OCI-M2 (cell line): Measurements from ENCODE around the gene AOC2.

Experiments used
- DNase-seq: peaks from one replicate; lab custom pipeline; 2025; ENCODE audit not compliant: unreplicated experiment; lab: John Stamatoyannopoulos, UW

Gene AOC2

DNA sequence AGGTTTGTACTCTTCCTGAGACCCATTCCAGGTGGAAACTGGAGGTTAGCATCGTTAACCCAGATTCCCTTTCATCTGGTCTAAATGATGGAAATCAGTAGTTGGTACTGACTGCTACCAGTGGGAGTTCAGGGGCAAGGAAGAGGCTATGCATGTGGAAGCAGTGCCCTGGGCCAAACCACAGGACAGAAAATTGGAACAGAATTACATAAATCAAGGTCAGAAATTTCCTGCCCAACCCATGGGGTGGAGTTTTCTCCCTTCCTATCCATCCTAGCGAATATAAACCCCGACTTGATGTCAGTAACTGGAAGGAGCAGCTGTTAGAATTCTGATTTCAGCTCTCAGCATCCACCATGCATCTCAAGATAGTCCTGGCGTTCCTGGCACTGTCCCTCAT, at the start of gene AOC2:
Gene AOC2, plus strand, starts transcription at position 310 of the 400 bp plus-strand sequence. Its CDS starts 47 bp downstream, at position 357.
- no peak for DNase-seq

- no peak for DNase-seq
These were observed 49.3 kb upstream of the AOC2 start for GRCh38 chr17:42795061-42795460.

GRCh38 chr17:42795465-42795864, 48.9 kb upstream of the AOC2 start:
- DNase-seq = no peak

DNA sequence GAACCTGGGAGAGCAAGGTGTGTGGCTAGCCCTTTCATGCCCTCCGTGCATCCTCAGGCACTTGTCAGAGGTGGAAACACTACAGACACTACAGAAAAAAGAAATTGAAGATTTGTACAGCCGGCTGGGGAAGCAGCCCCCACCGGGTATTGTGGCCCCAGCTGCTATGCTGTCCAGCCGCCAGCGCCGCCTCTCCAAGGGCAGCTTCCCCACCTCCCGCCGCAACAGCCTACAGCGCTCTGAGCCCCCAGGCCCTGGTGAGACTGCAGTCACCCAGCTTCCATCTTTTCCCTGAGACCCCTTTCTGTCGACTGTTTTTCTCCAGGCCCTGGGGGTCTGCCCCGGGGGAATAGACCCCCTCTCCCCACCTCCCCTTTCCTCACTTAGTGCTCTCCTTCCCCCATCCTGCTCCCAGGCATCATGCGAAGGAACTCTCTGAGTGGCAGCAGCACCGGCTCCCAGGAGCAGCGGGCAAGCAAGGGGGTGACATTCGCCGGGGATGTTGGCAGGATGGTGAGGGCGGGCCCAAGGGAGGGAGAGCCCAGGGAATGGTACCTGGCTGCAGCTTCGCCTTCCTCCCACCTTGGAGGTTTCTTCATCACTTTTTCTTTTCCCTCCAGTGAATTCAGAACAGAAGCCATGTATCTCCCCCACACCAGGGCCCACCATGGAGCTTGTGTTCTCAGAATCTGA, 48.2 kb upstream of the AOC2 start:
- DNase-seq = no peak

- no peak for DNase-seq
These were observed 47.0 kb upstream of the AOC2 start for GRCh38 chr17:42797067-42798007.

- no peak for DNase-seq
These were observed 46.4 kb upstream of the AOC2 start for GRCh38 chr17:42798011-42798382.

DNA sequence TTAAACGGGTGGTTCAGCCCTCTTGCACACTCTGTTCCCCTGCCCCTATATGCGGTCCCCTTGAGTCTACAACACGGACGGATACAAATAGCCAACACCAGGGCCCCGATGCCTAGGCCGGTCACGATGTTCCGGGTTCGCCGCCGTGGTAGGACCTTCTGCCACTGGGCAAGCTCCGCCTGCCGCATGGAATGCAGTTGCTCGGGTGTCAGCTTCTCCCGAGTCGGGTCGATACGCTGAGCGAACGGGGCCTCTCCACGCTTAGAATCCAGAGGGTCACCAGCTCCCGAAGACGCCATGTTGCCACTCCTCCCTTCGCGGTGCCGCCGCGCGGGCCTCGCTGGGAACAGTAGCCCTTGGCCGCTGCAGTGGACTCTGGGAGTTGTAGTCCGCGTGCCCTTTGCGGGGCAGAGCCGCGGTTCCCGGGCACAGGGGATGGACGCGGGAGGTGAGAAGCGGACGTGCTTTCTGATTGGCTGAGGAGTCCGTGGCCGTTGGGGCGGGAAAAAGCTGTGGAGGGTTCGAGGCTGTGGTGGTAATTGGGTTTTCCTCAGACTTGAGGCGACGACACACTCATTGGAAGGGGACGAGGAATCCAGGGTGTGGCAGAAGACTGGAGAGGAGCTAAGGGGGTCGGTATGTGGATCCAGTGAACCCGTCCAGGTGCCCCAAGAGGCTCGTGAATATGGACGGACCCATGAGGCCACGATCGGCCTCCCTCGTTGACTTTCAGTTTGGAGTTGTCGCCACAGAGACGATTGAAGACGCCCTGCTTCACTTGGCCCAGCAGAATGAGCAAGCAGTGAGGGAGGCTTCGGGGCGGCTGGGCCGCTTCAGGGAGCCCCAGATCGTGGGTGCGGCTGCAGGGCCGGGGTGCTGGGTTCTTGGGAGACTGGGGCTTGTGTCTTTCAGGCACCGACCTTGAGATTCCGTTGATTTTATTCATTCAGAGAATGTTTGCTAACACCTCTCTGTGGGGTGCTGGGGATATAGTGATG, 45.7 kb upstream of the AOC2 start, which contains the start of the genes CNTD1 and COA3:
Gene CNTD1, plus strand, starts transcription at position 479 of the 998 bp plus-strand sequence. Its CDS starts 207 bp downstream, at position 686.
Gene COA3, minus strand, starts transcription at position 322 of the 998 bp plus-strand sequence. Its CDS starts 23 bp downstream, at position 299.
- no peak for DNase-seq

- DNase-seq = no peak
These were observed 41.1 kb upstream of the AOC2 start for GRCh38 chr17:42803074-42803883.

DNA sequence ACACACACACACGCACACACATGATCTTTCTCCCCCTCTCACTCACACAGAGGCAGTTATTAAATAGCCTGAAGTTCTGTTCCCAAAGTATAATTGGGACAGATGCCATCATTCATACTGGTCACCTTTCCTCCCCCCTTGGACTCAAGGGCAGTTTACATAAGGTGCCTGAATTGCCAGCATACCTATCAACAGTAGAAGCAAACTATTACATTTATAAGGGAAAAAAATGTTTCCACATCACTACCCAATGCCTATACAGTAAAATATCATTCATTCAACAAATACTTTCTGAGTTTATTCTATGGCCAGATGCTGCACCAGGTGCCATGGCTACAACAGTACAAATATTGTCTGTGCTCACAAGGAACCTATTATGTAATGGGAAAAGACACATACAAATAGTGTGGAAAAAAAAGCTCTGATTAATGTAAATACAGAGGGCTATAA, 39.4 kb upstream of the AOC2 start:
- no peak for DNase-seq

DNA sequence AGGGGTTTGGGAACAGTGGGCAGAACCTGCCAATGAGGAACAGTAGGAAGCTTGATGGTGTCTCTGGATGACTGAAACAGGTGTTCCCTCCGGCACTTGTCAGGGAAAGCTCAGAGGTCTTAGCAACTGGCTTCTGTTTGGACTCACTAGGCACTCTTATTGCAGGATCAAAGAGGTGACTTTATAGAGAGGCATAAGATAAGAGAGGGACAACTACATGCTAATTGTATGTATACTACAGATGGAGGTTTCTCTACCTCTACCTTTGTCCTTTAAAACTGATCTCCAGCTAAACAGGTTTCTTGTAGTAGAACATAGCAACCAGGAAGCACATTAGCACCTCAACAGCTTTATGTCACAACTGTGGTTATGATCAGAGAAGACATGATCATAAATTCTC, 38.1 kb upstream of the AOC2 start:
- no peak for DNase-seq

- DNase-seq = no peak
These were observed 35.1 kb upstream of the AOC2 start for GRCh38 chr17:42809250-42809649.

DNA sequence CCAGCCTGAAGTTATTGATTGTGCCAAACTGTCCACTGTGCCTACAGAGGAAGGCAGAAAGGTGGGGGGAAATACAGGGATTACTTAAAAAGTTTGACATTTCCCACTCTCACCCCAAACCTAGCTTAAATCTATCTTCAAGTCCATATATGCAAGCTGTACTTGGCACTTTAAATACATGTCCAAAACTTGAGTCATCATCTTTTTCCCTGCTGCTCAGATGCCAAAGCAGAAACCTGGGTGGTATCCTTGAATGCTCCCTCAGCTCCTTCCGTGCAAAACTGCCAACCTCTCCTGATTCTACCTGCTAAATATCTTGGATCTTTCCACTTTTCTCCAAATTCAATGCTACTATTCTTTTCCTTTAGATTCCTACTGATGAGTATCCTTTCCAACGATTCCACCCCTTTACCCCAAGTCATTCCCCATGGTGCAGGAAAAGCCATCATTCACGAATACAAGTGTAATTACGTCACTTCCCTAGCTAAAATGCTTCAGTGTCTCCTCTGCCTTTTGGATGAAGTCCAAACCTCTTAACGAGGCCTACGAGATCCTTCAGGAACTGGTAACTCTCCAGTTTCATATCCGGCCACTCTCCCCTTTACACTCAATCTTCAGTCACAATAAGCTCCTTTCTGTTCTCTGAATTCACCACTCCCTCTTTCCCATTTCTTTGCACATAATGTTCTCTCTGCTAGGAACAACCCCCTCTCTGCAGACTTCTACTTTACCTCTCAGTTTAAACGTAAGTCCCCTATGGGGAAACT, 29.6 kb upstream of the AOC2 start:
- DNase-seq = no peak

GRCh38 chr17:42817866-42818265, 26.5 kb upstream of the AOC2 start:
- DNase-seq = no peak

GRCh38 chr17:42818379-42818778, 26.0 kb upstream of the AOC2 start:
- no peak for DNase-seq

DNA sequence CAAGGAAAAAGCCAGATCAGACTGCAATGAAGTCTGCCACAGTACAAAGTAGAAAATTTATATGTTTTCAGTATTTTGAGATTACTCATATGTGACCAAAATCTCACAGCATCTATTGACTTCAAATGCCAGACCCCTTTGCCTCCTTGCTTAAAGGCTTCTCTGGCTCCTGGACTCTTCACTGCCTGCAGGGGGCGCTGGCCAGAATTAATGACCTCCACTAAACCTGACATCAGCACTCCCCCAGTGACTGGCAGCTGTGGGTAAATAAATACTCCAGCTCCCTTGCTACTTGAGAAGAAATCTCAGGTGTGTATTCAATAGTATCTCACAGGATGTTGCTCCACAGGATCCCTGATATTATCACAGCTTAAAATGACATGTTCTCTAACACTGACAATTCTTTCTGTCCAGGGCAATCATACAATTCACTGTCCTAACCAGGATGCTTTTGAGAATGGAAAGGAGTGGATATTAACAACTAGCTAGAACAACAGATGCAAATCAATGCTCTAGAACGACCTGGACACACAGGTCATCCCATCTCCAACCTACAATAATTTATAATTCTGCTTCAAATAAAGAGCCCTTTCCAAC, 24.3 kb upstream of the AOC2 start:
- no peak for DNase-seq

- no peak for DNase-seq
These were observed 23.2 kb upstream of the AOC2 start for GRCh38 chr17:42821176-42821575.

DNA sequence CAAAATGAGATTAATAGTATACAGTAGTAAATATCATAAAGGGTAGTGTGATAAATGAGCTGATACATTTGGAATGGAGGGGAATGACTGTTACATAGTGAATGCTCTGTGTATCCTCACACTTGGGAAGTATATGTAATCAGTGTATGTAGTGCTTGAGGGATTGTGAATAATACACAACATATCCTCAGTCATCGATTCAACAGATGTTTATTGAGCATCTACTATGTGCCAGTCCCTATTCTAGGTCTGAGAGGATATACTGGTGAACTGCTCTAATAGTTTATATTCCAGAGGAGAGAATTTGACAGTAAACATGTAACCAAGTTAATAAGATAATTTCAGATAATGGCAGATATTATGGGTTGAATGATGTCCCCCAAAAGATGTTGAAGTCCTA, 16.9 kb upstream of the AOC2 start:
- DNase-seq = no peak

DNA sequence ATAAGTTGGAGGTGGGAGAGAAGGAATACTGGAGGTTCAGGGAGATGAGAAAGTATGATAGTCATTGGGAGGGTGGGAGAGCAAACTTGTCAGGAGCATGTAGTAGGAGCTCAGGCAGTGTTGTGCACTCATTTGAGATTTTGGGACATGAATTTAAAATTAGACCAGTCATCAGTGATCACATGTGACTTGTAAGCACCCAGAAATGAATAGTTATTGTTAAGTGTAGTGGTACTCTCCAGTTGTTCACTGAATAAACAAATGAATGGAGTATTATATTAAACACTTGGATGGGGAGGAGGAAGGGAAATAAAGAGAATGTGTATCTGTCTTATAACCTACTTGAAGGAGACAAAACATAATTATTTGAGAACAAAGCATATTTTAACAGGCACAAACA, 13.4 kb upstream of the AOC2 start:
- no peak for DNase-seq
